ENCODE measurements around the gene TECTA.
A peak's percentile ranks its signal among the peaks of the same experiment; 100 is the strongest.

TECTA gene

GRCh38 chr11:121063728-121064127 is 37.3 kb upstream of the TECTA start:
- no peak overlapping the region for H3K4me2 ChIP-seq (ENCODE audit: low read length, poor library complexity, severe bottlenecking)
- H3K4me3 ChIP-seq (ENCODE audit: insufficient read depth in 1 of 2, low read depth in 1 of 2, low read length in 2 of 2), result no peak overlapping the region
- H2BK12ac ChIP-seq (ENCODE audit: low read length in 2 of 2), result no peak overlapping the region
- WGBS, result no CpG with 5 or more reads among the region's 2 CpGs
- no peaks in the 10 kb centered on the region for H3K9me3 ChIP-seq (ENCODE audit: control insufficient read depth, low read length)
- H3K9ac ChIP-seq (ENCODE audit: low read length), result no peak overlapping the region
- no peak overlapping the region for H2BK5ac ChIP-seq (ENCODE audit: low read depth, low read length, poor library complexity, severe bottlenecking)
- H3K4me1 ChIP-seq (ENCODE audit: control insufficient read depth, insufficient read depth, low read depth, low read length), result no peaks in the 10 kb centered on the region
- no peak overlapping the region for H3K23ac ChIP-seq (ENCODE audit: low read length in 2 of 2)
- no peak overlapping the region for H2AK5ac ChIP-seq (ENCODE audit: low read length, severe bottlenecking)
- no peak overlapping the region for H3K4ac ChIP-seq (ENCODE audit: low read depth in 1 of 2, low read length in 2 of 2)
- H3K14ac ChIP-seq (ENCODE audit: low read length in 2 of 2), result no peak overlapping the region
- no peak overlapping the region for H3K18ac ChIP-seq (ENCODE audit: low read depth in 1 of 2, low read length in 2 of 2)
- no peaks in the 10 kb centered on the region for H3K79me1 ChIP-seq (replicated peaks; ENCODE audit: low read length, poor library complexity, severe bottlenecking)
- no peak overlapping the region for H4K8ac ChIP-seq (ENCODE audit: low read length)
- H2AFZ ChIP-seq (ENCODE audit: low read depth, low read length), result no peak overlapping the region
- H3K27ac ChIP-seq (ENCODE audit: low read length, poor library complexity, severe bottlenecking), result no peak overlapping the region
- H3K27me3 ChIP-seq (ENCODE audit: control insufficient read depth in 1 of 2, insufficient read depth in 1 of 2, low read length in 2 of 2), result no peaks in the 10 kb centered on the region
- H2BK15ac ChIP-seq (ENCODE audit: low read depth, poor library complexity, severe bottlenecking), result no peak overlapping the region
- no peak overlapping the region for H2BK120ac ChIP-seq (ENCODE audit: low read depth, low read length)
- peaks cover 2 to 95% of the 10 kb centered on the region in 2 experiments for H3K36me3 ChIP-seq (ENCODE audit: control insufficient read depth in 1 of 2, insufficient read depth in 2 of 2, low read depth in 1 of 2, low read length in 2 of 2)
- H4K91ac ChIP-seq (ENCODE audit: low read length), result no peak overlapping the region
- DNase-seq, result no peak

GRCh38 chr11:121066623-121067022 is 34.4 kb upstream of the TECTA start:
- Histone ChIP-seq H3K27ac (ENCODE audit: low read length, poor library complexity, severe bottlenecking) (no peak overlapping the region), H2BK12ac (ENCODE audit: low read length in 2 of 2) (no peak overlapping the region), H4K91ac (ENCODE audit: low read length) (no peak overlapping the region), H3K18ac (ENCODE audit: low read depth in 1 of 2, low read length in 2 of 2) (no peak overlapping the region), H4K8ac (ENCODE audit: low read length) (no peak overlapping the region), H3K36me3 (ENCODE audit: control insufficient read depth in 1 of 2, insufficient read depth in 2 of 2, low read depth in 1 of 2, low read length in 2 of 2) (peaks cover 6 to 87% of the 10 kb centered on the region in 2 experiments), H2BK15ac (ENCODE audit: low read depth, poor library complexity, severe bottlenecking) (no peak overlapping the region), H2AK5ac (ENCODE audit: low read length, severe bottlenecking) (no peak overlapping the region), H3K4me2 (ENCODE audit: low read length, poor library complexity, severe bottlenecking) (no peak overlapping the region), H3K4me3 (ENCODE audit: insufficient read depth in 1 of 2, low read depth in 1 of 2, low read length in 2 of 2) (no peak overlapping the region), H3K9me3 (ENCODE audit: control insufficient read depth, low read length) (no peaks in the 10 kb centered on the region), H2BK120ac (ENCODE audit: low read depth, low read length) (no peak overlapping the region), H3K4ac (ENCODE audit: low read depth in 1 of 2, low read length in 2 of 2) (no peak overlapping the region), H3K4me1 (ENCODE audit: control insufficient read depth, insufficient read depth, low read depth, low read length) (no peaks in the 10 kb centered on the region), H2AFZ (ENCODE audit: low read depth, low read length) (no peak overlapping the region), H3K9ac (ENCODE audit: low read length) (no peak overlapping the region), H3K23ac (ENCODE audit: low read length in 2 of 2) (no peak overlapping the region), H3K14ac (ENCODE audit: low read length in 2 of 2) (no peak overlapping the region), H2BK5ac (ENCODE audit: low read depth, low read length, poor library complexity, severe bottlenecking) (no peak overlapping the region), H3K79me1 (replicated peaks; ENCODE audit: low read length, poor library complexity, severe bottlenecking) (no peaks in the 10 kb centered on the region), H3K27me3 (ENCODE audit: control insufficient read depth in 1 of 2, insufficient read depth in 1 of 2, low read length in 2 of 2) (no peaks in the 10 kb centered on the region)
- 100% methylated on average over 1 of the region's 3 CpGs for WGBS
- no peak for DNase-seq

DNA sequence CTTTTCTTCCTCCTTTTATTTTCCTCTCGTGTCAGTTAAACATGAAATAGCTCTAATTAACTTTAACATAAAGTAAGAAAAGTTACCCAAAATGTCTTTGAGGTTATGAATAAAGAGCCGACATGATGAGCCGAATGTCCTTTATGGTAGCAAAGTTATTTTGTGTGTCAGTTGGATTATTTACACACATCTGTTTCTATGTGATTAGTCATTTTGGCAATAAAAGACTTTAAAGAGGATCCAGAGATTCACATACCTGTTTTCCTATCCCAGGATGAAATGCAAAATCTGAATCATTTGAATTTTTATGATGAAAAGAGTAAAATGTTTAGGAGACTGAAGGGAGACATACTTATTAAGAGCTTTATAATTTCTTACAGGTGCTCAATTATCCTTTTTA is 34.0 kb upstream of the TECTA start:
- WGBS, result no CpG with 5 or more reads among the region's 3 CpGs

DNA sequence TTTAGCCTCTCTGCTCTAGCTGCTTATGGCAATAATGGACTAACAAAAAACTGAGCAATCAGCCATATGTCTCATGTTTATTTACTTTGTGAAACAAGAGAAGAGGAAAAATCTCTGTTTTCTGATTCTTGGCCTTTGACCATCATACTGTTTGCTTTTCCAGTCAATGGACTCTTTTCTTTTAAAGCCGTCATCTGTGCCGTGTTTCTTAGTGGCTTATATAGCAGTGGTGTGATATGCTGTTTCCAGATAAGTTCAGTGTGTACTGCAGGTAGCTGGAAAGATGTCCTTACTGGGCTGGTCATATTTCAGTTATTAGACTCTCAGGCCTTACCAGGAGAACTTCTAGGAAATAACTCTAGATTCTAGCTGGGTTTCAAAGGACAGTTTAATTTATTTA is 33.6 kb upstream of the TECTA start:
- no peaks in the 10 kb centered on the region for H3K27me3 ChIP-seq (ENCODE audit: control insufficient read depth in 1 of 2, insufficient read depth in 1 of 2, low read length in 2 of 2)
- no peak overlapping the region for H3K23ac ChIP-seq (ENCODE audit: low read length in 2 of 2)
- no peak overlapping the region for H3K27ac ChIP-seq (ENCODE audit: low read length, poor library complexity, severe bottlenecking)
- H3K4me2 ChIP-seq (ENCODE audit: low read length, poor library complexity, severe bottlenecking), result no peak overlapping the region
- WGBS, result 54% methylated on average over 2 of the region's 2 CpGs
- H3K79me1 ChIP-seq (replicated peaks; ENCODE audit: low read length, poor library complexity, severe bottlenecking), result no peaks in the 10 kb centered on the region
- DNase-seq, result peak; percentile 19
- peaks cover 6 to 84% of the 10 kb centered on the region in 2 experiments for H3K36me3 ChIP-seq (ENCODE audit: control insufficient read depth in 1 of 2, insufficient read depth in 2 of 2, low read depth in 1 of 2, low read length in 2 of 2)
- H4K91ac ChIP-seq (ENCODE audit: low read length), result no peak overlapping the region
- no peak overlapping the region for H3K14ac ChIP-seq (ENCODE audit: low read length in 2 of 2)
- no peak overlapping the region for H2AK5ac ChIP-seq (ENCODE audit: low read length, severe bottlenecking)
- H3K4ac ChIP-seq (ENCODE audit: low read depth in 1 of 2, low read length in 2 of 2), result no peak overlapping the region
- H3K4me3 ChIP-seq (ENCODE audit: insufficient read depth in 1 of 2, low read depth in 1 of 2, low read length in 2 of 2), result no peak overlapping the region
- no peak overlapping the region for H2BK5ac ChIP-seq (ENCODE audit: low read depth, low read length, poor library complexity, severe bottlenecking)
- H2BK15ac ChIP-seq (ENCODE audit: low read depth, poor library complexity, severe bottlenecking), result no peak overlapping the region
- H3K9ac ChIP-seq (ENCODE audit: low read length), result no peak overlapping the region
- no peaks in the 10 kb centered on the region for H3K4me1 ChIP-seq (ENCODE audit: control insufficient read depth, insufficient read depth, low read depth, low read length)
- no peak overlapping the region for H2BK120ac ChIP-seq (ENCODE audit: low read depth, low read length)
- H3K18ac ChIP-seq (ENCODE audit: low read depth in 1 of 2, low read length in 2 of 2), result no peak overlapping the region
- H2AFZ ChIP-seq (ENCODE audit: low read depth, low read length), result no peak overlapping the region
- no peaks in the 10 kb centered on the region for H3K9me3 ChIP-seq (ENCODE audit: control insufficient read depth, low read length)
- H4K8ac ChIP-seq (ENCODE audit: low read length), result no peak overlapping the region
- no peak overlapping the region for H2BK12ac ChIP-seq (ENCODE audit: low read length in 2 of 2)

More for the DNA sequence above, 34.0 kb upstream of the TECTA start:
- H3K4me3 ChIP-seq (ENCODE audit: insufficient read depth in 1 of 2, low read depth in 1 of 2, low read length in 2 of 2), result no peak overlapping the region
- H3K36me3 ChIP-seq (ENCODE audit: control insufficient read depth in 1 of 2, insufficient read depth in 2 of 2, low read depth in 1 of 2, low read length in 2 of 2), result peaks cover 6 to 88% of the 10 kb centered on the region in 2 experiments
- H3K4me1 ChIP-seq (ENCODE audit: control insufficient read depth, insufficient read depth, low read depth, low read length), result no peaks in the 10 kb centered on the region
- DNase-seq, result no peak
- no peaks in the 10 kb centered on the region for H3K9me3 ChIP-seq (ENCODE audit: control insufficient read depth, low read length)
- no peak overlapping the region for H2BK120ac ChIP-seq (ENCODE audit: low read depth, low read length)
- no peak overlapping the region for H2AFZ ChIP-seq (ENCODE audit: low read depth, low read length)
- no peak overlapping the region for H2BK5ac ChIP-seq (ENCODE audit: low read depth, low read length, poor library complexity, severe bottlenecking)
- H3K4ac ChIP-seq (ENCODE audit: low read depth in 1 of 2, low read length in 2 of 2), result no peak overlapping the region
- H3K79me1 ChIP-seq (replicated peaks; ENCODE audit: low read length, poor library complexity, severe bottlenecking), result no peaks in the 10 kb centered on the region
- no peak overlapping the region for H3K4me2 ChIP-seq (ENCODE audit: low read length, poor library complexity, severe bottlenecking)
- H2BK15ac ChIP-seq (ENCODE audit: low read depth, poor library complexity, severe bottlenecking), result no peak overlapping the region
- H3K9ac ChIP-seq (ENCODE audit: low read length), result no peak overlapping the region
- H2BK12ac ChIP-seq (ENCODE audit: low read length in 2 of 2), result no peak overlapping the region
- no peak overlapping the region for H3K14ac ChIP-seq (ENCODE audit: low read length in 2 of 2)
- no peak overlapping the region for H2AK5ac ChIP-seq (ENCODE audit: low read length, severe bottlenecking)
- no peak overlapping the region for H4K91ac ChIP-seq (ENCODE audit: low read length)
- H4K8ac ChIP-seq (ENCODE audit: low read length), result no peak overlapping the region
- H3K27me3 ChIP-seq (ENCODE audit: control insufficient read depth in 1 of 2, insufficient read depth in 1 of 2, low read length in 2 of 2), result no peaks in the 10 kb centered on the region
- no peak overlapping the region for H3K18ac ChIP-seq (ENCODE audit: low read depth in 1 of 2, low read length in 2 of 2)
- no peak overlapping the region for H3K27ac ChIP-seq (ENCODE audit: low read length, poor library complexity, severe bottlenecking)
- H3K23ac ChIP-seq (ENCODE audit: low read length in 2 of 2), result no peak overlapping the region
